NCI-H1436 (cell line): ENCODE results near the gene NUDT3.
"Not testable (repeated sequence)": the region's sequence is repeated elsewhere in the genome, so short reads cannot be mapped to it uniquely, and the experiment has no call there.

Experiments
- DNase-seq: peaks from one replicate; lab custom pipeline; 2025; lab: John Stamatoyannopoulos, UW

NUDT3 gene

GRCh38 chr6:34392497-34393190, at the start of gene NUDT3:
TSS of gene NUDT3 (minus strand) at chr6:34392669. CDS start at chr6:34392362, 307 bp downstream.
- peak; percentile 86 for DNase-seq

GRCh38 chr6:34441526-34441925, 49.1 kb upstream of the NUDT3 start:
- DNase-seq, result no peak

- DNase-seq, result no peak
These were observed 47.0 kb upstream of the NUDT3 start for GRCh38 chr6:34439442-34439841.

- no peak for DNase-seq
These were observed 46.2 kb upstream of the NUDT3 start for GRCh38 chr6:34438705-34439104.

GRCh38 chr6:34437644-34437970, 45.1 kb upstream of the NUDT3 start:
- no peak for DNase-seq

GRCh38 chr6:34436803-34437643, 44.6 kb upstream of the NUDT3 start:
- no peak for DNase-seq

GRCh38 chr6:34435916-34436315, 43.4 kb upstream of the NUDT3 start:
- DNase-seq, result no peak

GRCh38 chr6:34425498-34426410, 33.3 kb upstream of the NUDT3 start, which contains the start of gene RPS10:
TSS of gene RPS10 (minus strand) at chr6:34426069. CDS start at chr6:34425221, 848 bp downstream.
- peak; percentile 90 for DNase-seq

GRCh38 chr6:34425132-34425497, 32.6 kb upstream of the NUDT3 start:
- no peak for DNase-seq

- DNase-seq, result no peak
These were observed 32.0 kb upstream of the NUDT3 start for GRCh38 chr6:34424200-34425131.

GRCh38 chr6:34423254-34423653, 30.8 kb upstream of the NUDT3 start:
- DNase-seq, result no peak

- DNase-seq, result no peak
These were observed 25.9 kb upstream of the NUDT3 start for GRCh38 chr6:34418367-34418766.

GRCh38 chr6:34416877-34417371, 24.5 kb upstream of the NUDT3 start:
- DNase-seq, result no peak

GRCh38 chr6:34414999-34415858, 22.8 kb upstream of the NUDT3 start:
- DNase-seq, result no peak

GRCh38 chr6:34412643-34413214, 20.3 kb upstream of the NUDT3 start:
- no peak for DNase-seq

- DNase-seq, result no peak
These were observed 19.5 kb upstream of the NUDT3 start for GRCh38 chr6:34412016-34412415.

- not testable (repeated sequence) for DNase-seq
These were observed 15.4 kb upstream of the NUDT3 start for GRCh38 chr6:34407915-34408314.

- no peak for DNase-seq
These were observed 4.0 kb upstream of the NUDT3 start for GRCh38 chr6:34396518-34396917.

GRCh38 chr6:34393966-34394305, 1.5 kb upstream of the NUDT3 start:
- DNase-seq, result no peak
